Measurements from ENCODE around the gene PRR5.

DNA sequence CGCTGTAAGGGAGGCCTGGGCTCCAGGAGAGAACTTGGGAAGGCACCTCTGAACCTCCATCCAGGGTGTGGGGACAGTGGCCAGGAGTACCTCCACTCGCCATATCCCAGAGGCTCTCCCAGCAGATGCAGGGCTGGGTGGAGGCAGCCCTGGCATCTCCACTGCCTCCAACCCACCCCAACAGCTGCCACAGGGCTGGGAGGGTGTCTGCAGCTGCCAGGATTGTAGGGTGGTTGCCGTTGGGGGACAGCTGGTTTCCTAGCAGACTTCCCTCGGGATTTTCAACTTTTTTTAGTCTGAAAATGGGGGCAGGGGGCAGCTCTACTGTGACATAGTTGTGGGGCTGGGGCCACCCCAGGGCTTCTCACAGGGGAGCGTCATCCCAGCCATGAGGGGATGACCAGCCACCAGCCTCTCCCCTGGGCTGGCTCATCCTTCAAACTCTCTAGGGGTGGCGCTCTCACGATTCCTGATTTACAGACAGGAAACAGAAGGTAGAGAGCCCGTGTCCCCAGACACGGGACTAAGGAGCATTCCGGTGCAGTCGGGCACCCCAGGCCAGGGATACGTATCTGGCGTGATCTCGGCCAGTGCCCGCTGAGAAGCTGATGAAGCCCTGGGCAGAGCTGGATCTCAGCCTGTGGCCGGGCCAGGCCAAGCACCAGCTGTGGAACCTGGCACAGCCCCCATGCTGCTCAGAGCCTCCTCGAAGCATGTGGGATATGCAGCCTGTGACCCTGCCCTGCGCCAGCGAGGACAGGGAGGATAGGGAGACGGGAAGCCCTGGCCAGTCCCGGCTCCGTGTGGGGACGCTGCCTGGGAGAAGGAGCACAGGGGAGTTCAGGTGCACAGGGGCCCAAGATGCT is 9.9 kb downstream of the PRR5 start:
- TF ChIP-seq, protein P1, sequence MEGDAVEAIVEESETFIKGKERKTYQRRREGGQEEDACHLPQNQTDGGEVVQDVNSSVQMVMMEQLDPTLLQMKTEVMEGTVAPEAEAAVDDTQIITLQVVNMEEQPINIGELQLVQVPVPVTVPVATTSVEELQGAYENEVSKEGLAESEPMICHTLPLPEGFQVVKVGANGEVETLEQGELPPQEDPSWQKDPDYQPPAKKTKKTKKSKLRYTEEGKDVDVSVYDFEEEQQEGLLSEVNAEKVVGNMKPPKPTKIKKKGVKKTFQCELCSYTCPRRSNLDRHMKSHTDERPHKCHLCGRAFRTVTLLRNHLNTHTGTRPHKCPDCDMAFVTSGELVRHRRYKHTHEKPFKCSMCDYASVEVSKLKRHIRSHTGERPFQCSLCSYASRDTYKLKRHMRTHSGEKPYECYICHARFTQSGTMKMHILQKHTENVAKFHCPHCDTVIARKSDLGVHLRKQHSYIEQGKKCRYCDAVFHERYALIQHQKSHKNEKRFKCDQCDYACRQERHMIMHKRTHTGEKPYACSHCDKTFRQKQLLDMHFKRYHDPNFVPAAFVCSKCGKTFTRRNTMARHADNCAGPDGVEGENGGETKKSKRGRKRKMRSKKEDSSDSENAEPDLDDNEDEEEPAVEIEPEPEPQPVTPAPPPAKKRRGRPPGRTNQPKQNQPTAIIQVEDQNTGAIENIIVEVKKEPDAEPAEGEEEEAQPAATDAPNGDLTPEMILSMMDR (conservative IDR thresholded peaks at IDR 0.05 in 1 of 2, IDR thresholded peaks at IDR 0.05 in 1 of 2; ENCODE audit: low read depth in 1 of 2, low read length in 2 of 2) = no peak
- no peak for TF ChIP-seq EZH2 (IDR thresholded peaks at IDR 0.05; ENCODE audit: low read length, missing control alignments)
